Muscle layer of duodenum (tissue), 2 donors: ENCODE data around the gene KIAA0825.

Experiments used
- H3K27ac ChIP-seq: one replicate; pipeline ENCODE4 v1.7.0; 2013; ENCODE audit warnings: mild to moderate bottlenecking, low read length
- H3K27me3 ChIP-seq: one replicate; pipeline ENCODE4 v1.7.0; 2013; ENCODE audit warnings: low read depth, mild to moderate bottlenecking, control low read depth, low read length
- H3K36me3 ChIP-seq, 2 donors: one replicate each; pipeline ENCODE4 v1.7.0; 2013; ENCODE audit warnings: low read length in 2 of 2, control low read depth in 1 of 2, mild to moderate bottlenecking in 1 of 2; ENCODE audit not compliant: insufficient read depth in 2 of 2, control insufficient read depth in 1 of 2
- H3K4me1 ChIP-seq, 2 donors: one replicate each; pipeline ENCODE4 v1.7.0; 2013; ENCODE audit warnings: low read length in 2 of 2, mild to moderate bottlenecking in 2 of 2, control low read depth in 1 of 2, moderate library complexity in 1 of 2; ENCODE audit not compliant: insufficient read depth in 2 of 2, control insufficient read depth in 1 of 2
- H3K4me3 ChIP-seq, 2 donors: one replicate each; pipeline ENCODE4 v1.7.0; 2013; ENCODE audit warnings: low read length in 2 of 2, low read depth in 1 of 2, mild to moderate bottlenecking in 1 of 2
- H3K9me3 ChIP-seq, 2 donors: one replicate each; pipeline ENCODE4 v1.7.0; 2013; ENCODE audit warnings: low read length in 2 of 2, control low read depth in 1 of 2, mild to moderate bottlenecking in 1 of 2; ENCODE audit not compliant: control insufficient read depth in 1 of 2
- donor health status: healthy.

The KIAA0825 gene

GRCh38 chr5:94396687-94397086 lies 221.7 kb downstream of the KIAA0825 start:
- Histone ChIP-seq H3K4me1 (no peaks in the 10 kb centered on the region), H3K9me3 (no peaks in the 10 kb centered on the region), H3K27ac (no peak overlapping the region), H3K27me3 (no peaks in the 10 kb centered on the region), H3K4me3 (no peak overlapping the region), H3K36me3 (peaks cover 0 to 3% of the 10 kb centered on the region in 2 donors)

DNA sequence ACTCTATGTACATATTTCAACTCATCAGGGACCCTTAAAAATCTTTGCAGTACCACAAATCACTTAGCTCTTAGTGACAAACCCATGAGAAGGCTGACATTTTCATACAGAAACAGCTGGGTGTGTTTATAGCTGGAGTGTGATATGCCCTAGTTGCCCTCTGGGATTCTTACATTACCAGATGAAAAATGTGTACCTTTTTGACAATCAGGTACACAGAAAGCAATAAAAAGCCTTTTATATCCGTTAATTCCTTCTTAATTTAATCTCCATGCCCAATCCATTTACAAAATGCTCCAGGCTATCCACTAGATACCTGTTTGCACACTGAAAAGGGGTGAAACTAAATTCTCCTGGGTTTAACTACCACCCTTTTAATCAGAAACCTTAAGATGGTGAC lies 222.9 kb downstream of the KIAA0825 start:
- H3K27ac ChIP-seq: no peak overlapping the region
- H3K4me3 ChIP-seq: no peak overlapping the region
- peaks cover 0 to 3% of the 10 kb centered on the region in 2 donors for H3K36me3 ChIP-seq
- no peaks in the 10 kb centered on the region for H3K27me3 ChIP-seq
- no peaks in the 10 kb centered on the region for H3K4me1 ChIP-seq
- no peaks in the 10 kb centered on the region for H3K9me3 ChIP-seq

DNA sequence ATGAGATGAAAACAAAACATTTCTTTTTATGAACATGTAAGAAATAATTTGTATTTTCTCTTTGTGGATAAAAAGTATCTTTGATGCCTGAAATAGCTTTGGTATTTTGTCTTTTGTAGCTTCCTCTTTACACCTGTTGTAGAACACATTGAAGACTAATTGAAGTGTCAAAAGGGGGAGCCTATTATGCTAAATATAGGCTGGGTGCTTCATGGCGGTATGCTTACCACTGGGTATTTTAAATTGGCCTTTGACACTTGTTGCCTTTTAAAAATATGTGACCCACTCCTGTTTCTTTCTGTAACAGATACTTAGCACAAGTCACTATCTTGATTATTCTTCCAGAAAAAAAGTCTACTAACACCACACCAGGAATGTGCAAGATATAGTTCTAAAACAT lies 226.4 kb downstream of the KIAA0825 start:
- no peak overlapping the region for H3K4me3 ChIP-seq
- no peak overlapping the region for H3K27ac ChIP-seq
- no peaks in the 10 kb centered on the region for H3K4me1 ChIP-seq
- peaks cover 0 to 3% of the 10 kb centered on the region in 2 donors for H3K36me3 ChIP-seq
- no peaks in the 10 kb centered on the region for H3K27me3 ChIP-seq
- no peaks in the 10 kb centered on the region for H3K9me3 ChIP-seq

- Histone ChIP-seq H3K36me3 (no peaks in the 10 kb centered on the region), H3K27me3 (no peaks in the 10 kb centered on the region), H3K4me1 (no peaks in the 10 kb centered on the region), H3K27ac (no peak overlapping the region), H3K9me3 (no peaks in the 10 kb centered on the region), H3K4me3 (no peak overlapping the region)
Measured at GRCh38 chr5:94389515-94389899, 228.9 kb downstream of the KIAA0825 start.

GRCh38 chr5:94388773-94389514 lies 229.5 kb downstream of the KIAA0825 start:
- Histone ChIP-seq H3K27me3 (no peaks in the 10 kb centered on the region), H3K36me3 (peaks cover 0 to 5% of the 10 kb centered on the region in 2 donors), H3K9me3 (no peaks in the 10 kb centered on the region), H3K4me3 (no peak overlapping the region), H3K27ac (no peak overlapping the region), H3K4me1 (no peaks in the 10 kb centered on the region)

GRCh38 chr5:94385767-94386166 lies 232.6 kb downstream of the KIAA0825 start:
- Histone ChIP-seq H3K4me1 (no peaks in the 10 kb centered on the region), H3K27me3 (no peaks in the 10 kb centered on the region), H3K9me3 (no peaks in the 10 kb centered on the region), H3K36me3 (peaks cover 0 to 8% of the 10 kb centered on the region in 2 donors), H3K27ac (no peak overlapping the region), H3K4me3 (no peak overlapping the region)

- Histone ChIP-seq H3K4me1 (peaks cover 0 to 4% of the 10 kb centered on the region in 2 donors), H3K4me3 (no peak overlapping the region), H3K9me3 (no peaks in the 10 kb centered on the region), H3K36me3 (peaks cover 0 to 3% of the 10 kb centered on the region in 2 donors), H3K27me3 (no peaks in the 10 kb centered on the region), H3K27ac (no peak overlapping the region)
Measured at GRCh38 chr5:94378062-94378461, 240.3 kb downstream of the KIAA0825 start.

- peaks cover 0 to 3% of the 10 kb centered on the region in 2 donors for H3K36me3 ChIP-seq
- peaks cover 0 to 4% of the 10 kb centered on the region in 2 donors for H3K4me1 ChIP-seq
- no peak overlapping the region for H3K27ac ChIP-seq
- no peaks in the 10 kb centered on the region for H3K9me3 ChIP-seq
- no peaks in the 10 kb centered on the region for H3K27me3 ChIP-seq
- no peak overlapping the region for H3K4me3 ChIP-seq
Measured at GRCh38 chr5:94376672-94377345, 241.6 kb downstream of the KIAA0825 start.

DNA sequence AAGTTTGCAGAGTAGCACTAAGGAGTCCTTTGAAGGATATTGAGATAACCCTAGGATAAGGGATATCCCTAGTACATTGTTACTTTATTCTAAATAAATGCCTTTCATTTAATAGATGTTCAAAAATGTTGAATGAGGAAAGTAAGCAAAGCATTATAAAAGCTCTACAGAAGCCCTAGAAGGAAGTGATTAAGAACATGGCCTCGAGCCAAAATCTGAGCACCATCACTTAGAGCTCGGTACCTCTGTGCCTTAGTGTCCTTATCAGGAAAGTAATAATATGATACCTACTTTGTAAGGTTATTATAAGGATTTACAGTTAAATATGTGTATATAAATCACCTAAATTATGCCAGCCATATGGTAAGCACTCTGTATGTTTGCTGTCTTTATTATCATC lies 242.6 kb downstream of the KIAA0825 start:
- peaks cover 0 to 4% of the 10 kb centered on the region in 2 donors for H3K4me1 ChIP-seq
- no peaks in the 10 kb centered on the region for H3K27me3 ChIP-seq
- no peaks in the 10 kb centered on the region for H3K36me3 ChIP-seq
- no peaks in the 10 kb centered on the region for H3K9me3 ChIP-seq
- H3K4me3 ChIP-seq: no peak overlapping the region
- H3K27ac ChIP-seq: no peak overlapping the region

- Histone ChIP-seq H3K36me3 (no peaks in the 10 kb centered on the region), H3K9me3 (no peaks in the 10 kb centered on the region), H3K27me3 (no peaks in the 10 kb centered on the region), H3K27ac (no peak overlapping the region), H3K4me3 (no peak overlapping the region), H3K4me1 (peaks cover 0 to 4% of the 10 kb centered on the region in 2 donors)
Measured at GRCh38 chr5:94374336-94374735, 244.1 kb downstream of the KIAA0825 start.

DNA sequence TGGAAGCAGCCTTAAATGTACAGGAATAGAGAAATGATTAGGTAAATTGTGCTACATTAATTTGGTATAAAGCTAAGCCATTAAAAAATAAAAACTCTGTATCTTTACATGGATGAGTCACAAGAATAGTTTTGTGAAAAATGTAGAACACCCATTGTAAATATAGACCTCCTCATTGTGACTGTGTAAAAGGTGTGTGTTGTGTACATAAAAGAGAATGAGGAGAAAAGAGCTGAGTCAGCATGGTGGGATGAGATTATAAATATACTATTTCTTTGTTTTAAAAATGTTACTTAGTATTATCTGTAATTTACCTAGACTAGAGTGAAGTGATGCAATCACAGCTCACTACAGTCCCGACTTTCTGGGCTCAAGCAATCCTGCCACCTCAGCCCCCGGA lies 250.5 kb downstream of the KIAA0825 start:
- Histone ChIP-seq H3K27me3 (no peaks in the 10 kb centered on the region), H3K4me1 (no peaks in the 10 kb centered on the region), H3K9me3 (no peaks in the 10 kb centered on the region), H3K4me3 (no peak overlapping the region), H3K27ac (no peak overlapping the region), H3K36me3 (no peaks in the 10 kb centered on the region)
